ENCODE data around the gene LRRC32. TPM values are rescaled to one million over a fixed set of nuclear protein-coding genes. Genes with fewer than 3 reads are reported as not detected.

LRRC32 gene
- total RNA-seq, 1 donor from 2014 or later, result 0.77 TPM

DNA sequence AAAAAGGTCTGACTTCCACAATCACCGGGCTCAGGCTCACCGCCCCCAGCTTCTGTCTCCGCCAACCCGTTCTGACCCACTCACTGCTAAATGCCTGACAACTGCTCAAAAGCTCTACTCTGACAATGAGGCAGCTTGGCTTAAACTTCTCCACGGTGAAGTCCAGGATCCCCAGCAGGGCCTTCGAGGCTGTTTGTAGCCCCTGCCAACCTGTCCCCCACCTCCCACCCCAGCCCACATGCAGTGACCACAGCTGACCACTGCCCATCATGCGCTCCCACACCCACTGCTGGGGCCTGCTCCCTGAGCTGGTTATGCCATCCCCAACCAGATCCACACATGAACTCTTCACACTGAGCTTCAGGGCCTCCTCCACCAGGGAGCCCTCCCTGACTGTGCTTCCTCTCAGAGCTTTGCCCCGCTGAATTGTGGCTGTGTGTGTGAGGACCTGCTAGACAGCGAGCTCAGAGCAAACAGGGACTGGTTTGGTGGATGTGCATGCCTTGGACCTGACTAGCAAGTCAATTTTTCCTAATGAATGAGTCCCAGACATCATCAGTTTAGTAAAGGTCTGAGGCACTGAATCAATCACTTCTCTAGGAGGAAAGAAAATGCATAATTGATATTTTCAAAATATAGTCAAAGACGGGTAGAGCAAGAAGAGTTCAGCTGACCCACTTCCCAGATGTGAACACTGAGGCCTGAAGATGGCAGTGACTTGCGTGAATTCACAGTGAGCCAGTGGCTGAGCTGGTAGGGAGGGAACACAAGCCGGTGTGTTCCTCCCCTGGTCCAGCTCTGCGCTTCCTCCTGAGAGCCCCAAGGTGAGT, 7.7 kb downstream of the LRRC32 start:
- no peak overlapping the region for H3K27ac Mint-ChIP-seq (ENCODE audit: unreplicated experiment)
- no peaks in the 10 kb centered on the region for H3K9me3 Mint-ChIP-seq
- peaks cover 9% of the 10 kb centered on the region for H3K4me1 Mint-ChIP-seq
- peaks cover 1% of the 10 kb centered on the region for H3K27me3 Mint-ChIP-seq (ENCODE audit: low read depth)
- H3K36me3 Mint-ChIP-seq (ENCODE audit: low read depth), result no peaks in the 10 kb centered on the region
- no peak for DNase-seq (ENCODE audit: low read depth, low spot score)
- no peak overlapping the region for H3K4me3 Mint-ChIP-seq
- TF ChIP-seq, protein P1, sequence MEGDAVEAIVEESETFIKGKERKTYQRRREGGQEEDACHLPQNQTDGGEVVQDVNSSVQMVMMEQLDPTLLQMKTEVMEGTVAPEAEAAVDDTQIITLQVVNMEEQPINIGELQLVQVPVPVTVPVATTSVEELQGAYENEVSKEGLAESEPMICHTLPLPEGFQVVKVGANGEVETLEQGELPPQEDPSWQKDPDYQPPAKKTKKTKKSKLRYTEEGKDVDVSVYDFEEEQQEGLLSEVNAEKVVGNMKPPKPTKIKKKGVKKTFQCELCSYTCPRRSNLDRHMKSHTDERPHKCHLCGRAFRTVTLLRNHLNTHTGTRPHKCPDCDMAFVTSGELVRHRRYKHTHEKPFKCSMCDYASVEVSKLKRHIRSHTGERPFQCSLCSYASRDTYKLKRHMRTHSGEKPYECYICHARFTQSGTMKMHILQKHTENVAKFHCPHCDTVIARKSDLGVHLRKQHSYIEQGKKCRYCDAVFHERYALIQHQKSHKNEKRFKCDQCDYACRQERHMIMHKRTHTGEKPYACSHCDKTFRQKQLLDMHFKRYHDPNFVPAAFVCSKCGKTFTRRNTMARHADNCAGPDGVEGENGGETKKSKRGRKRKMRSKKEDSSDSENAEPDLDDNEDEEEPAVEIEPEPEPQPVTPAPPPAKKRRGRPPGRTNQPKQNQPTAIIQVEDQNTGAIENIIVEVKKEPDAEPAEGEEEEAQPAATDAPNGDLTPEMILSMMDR (conservative IDR thresholded peaks at IDR 0.05), result no peak

DNA sequence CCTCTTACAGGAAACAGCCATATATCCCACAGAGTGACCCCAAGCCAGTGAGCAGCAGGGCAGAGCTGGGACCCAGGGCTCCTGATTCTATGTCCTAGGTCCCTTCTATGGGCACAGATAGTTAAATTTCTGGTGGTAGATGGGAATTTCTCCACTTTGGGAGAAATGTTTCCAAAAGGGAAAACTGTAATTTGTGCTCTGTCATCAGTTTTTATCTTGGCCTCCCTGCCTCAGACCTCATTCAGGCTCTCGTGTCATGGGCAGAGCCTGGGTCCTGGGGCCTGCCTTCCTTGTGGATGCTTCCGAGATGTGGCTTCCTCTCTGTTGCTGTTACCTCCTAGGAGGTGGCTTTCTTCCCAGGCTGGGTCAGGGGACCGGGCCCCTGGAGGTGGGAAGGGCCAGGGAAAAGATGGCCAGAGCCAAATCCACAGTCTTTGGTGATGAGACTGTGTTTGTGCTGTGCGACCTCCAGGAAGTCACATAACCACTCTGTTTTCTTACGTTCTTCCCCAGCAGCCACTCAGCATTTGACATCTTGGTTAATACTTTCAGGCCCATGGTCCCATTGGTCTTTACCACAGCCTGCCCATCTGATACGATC, 8.6 kb downstream of the LRRC32 start:
- no peaks in the 10 kb centered on the region for H3K36me3 Mint-ChIP-seq (ENCODE audit: low read depth)
- peaks cover 8% of the 10 kb centered on the region for H3K4me1 Mint-ChIP-seq
- no peak for DNase-seq (ENCODE audit: low read depth, low spot score)
- H3K9me3 Mint-ChIP-seq, result no peaks in the 10 kb centered on the region
- no peaks in the 10 kb centered on the region for H3K27me3 Mint-ChIP-seq (ENCODE audit: low read depth)
- TF ChIP-seq, protein P1 (conservative IDR thresholded peaks at IDR 0.05), result no peak
- no peak overlapping the region for H3K4me3 Mint-ChIP-seq
- peak overlapping the region; percentile 19 for H3K27ac Mint-ChIP-seq (ENCODE audit: unreplicated experiment)

DNA sequence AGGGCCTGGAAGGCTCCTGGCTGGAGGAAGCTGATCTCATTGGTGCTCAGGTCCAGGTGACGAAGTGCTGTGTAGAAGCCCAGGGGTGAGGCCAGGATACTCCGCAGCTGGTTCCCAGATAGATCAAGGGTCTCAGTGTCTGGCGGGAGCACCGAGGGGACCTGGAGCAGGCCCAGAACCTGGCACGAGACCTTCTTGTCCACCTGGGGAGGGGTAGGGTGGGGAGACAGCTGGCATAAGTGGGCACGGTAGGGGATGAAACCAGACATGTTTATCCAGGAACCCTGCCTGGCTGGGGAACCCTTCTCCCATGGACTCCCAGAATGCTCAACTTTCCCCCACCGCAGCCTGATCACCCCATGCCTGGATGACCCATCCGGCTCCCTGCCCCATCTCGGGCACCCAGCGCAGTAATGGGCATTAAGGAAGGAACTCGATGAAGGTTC, 9.2 kb downstream of the LRRC32 start:
- no peak for DNase-seq (ENCODE audit: low read depth, low spot score)
- H3K27me3 Mint-ChIP-seq (ENCODE audit: low read depth), result no peaks in the 10 kb centered on the region
- H3K4me3 Mint-ChIP-seq, result no peak overlapping the region
- no peak overlapping the region for H3K27ac Mint-ChIP-seq (ENCODE audit: unreplicated experiment)
- TF ChIP-seq, protein P1 (conservative IDR thresholded peaks at IDR 0.05), result no peak
- no peaks in the 10 kb centered on the region for H3K36me3 Mint-ChIP-seq (ENCODE audit: low read depth)
- no peaks in the 10 kb centered on the region for H3K9me3 Mint-ChIP-seq
- peaks cover 2% of the 10 kb centered on the region for H3K4me1 Mint-ChIP-seq

DNA sequence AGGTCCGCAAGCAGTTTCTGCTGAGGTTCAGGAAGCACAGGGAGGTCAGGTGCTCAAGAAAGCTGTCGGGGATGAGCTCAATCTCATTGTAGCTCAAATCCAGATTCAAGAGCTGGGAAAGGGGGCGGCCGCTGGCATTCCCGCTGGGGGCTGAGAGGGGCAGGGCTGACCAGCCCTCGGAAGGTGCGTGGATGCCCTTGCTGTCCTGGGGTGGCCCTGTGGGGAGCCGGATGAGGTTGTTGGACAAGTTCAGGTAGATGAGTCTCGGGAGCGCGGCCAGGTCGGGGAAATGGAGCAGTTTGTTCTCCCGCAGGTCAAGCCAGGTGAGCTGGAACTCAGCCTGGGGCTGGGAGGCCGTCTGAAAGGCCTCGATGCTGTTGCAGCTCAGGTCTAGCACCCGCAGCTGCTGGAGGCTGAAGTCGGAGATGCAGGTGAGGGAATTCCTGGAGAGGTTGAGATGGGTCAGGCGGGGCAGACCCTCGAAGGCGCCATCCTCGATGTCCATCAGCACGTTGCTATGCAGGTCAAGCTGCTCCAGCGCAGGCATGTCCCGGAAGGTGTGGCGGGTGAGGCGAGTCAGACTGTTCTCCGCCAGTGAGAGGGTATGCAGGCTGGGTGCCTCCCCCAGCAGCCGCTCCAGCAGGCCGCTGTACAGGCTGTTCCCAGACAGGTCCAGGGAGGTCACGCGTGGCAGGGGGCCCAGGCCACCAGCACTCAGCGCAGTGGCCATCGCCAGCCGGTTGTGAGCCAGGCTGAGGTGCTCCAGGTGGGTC, 9.8 kb downstream of the LRRC32 start:
- Mint-ChIP-seq H3K36me3 (ENCODE audit: low read depth) (no peaks in the 10 kb centered on the region), H3K27me3 (ENCODE audit: low read depth) (no peaks in the 10 kb centered on the region), H3K9me3 (no peaks in the 10 kb centered on the region), H3K4me3 (no peak overlapping the region), H3K27ac (ENCODE audit: unreplicated experiment) (peak overlapping the region; percentile 57), H3K4me1 (no peaks in the 10 kb centered on the region)
- DNase-seq (ENCODE audit: low read depth, low spot score), result no peak
- TF ChIP-seq, protein P1 (conservative IDR thresholded peaks at IDR 0.05), result no peak

DNA sequence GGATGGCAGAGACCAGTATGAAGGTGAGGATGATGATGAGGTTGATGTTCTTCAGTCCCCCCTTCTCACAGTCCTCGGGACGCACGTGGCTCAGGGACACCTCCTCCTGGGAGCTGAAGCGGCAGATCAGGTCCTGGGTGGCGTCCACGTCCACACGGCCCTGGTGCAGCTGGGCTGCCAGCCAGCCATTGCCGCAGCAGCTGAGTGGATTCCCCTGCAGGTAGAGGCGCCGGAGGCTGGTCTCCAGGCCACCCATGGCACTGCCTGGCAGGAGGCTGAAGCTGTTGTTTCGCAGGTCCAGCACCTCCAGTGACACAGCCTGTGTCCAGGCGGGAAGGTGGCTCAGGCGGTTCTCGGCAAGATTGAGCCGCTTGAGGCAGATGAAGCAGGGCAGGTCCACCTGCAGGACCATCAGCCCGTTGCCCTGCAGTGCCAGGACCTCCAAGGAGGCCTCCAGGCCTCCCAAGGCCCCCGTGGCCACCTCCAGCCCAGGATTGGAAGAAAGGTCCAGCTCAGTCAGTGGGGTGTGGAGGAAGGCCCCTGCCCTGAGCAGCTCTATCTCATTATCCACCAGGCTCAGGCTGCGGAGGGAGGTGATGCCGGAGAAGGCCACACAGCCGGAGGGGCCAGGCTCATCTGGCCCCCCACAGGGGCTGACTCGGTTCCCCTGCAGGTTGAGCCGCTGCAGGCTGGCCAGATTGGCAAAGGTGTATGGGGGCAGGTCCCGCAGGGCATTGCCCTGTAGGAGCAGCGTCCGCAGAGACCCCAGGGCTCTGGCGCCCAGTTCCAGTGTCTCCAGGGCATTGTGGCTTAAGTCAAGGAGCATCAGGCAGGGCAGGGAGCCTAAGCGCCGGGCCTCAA, 10.6 kb downstream of the LRRC32 start:
- Mint-ChIP-seq H3K36me3 (ENCODE audit: low read depth) (no peaks in the 10 kb centered on the region), H3K27me3 (ENCODE audit: low read depth) (no peaks in the 10 kb centered on the region), H3K27ac (ENCODE audit: unreplicated experiment) (peak overlapping the region; percentile 57), H3K4me1 (no peaks in the 10 kb centered on the region), H3K4me3 (no peak overlapping the region), H3K9me3 (no peaks in the 10 kb centered on the region)
- TF ChIP-seq, protein P1 (conservative IDR thresholded peaks at IDR 0.05), result no peak
- DNase-seq (ENCODE audit: low read depth, low spot score), result no peak
